Dedifferentiated amniotic fluid mesenchymal stem cell (primary cell): ENCODE data around the gene PAOX.

Experiments used
- DNase-seq: peaks from one replicate; pipeline ENCODE4 v3.0.0-alpha.2; 2016; ENCODE audit errors: extremely low spot score

The PAOX gene

GRCh38 chr10:133439517-133440461 lies 60.7 kb downstream of the PAOX start:
- DNase-seq: no peak

GRCh38 chr10:133440633-133441285 lies 61.7 kb downstream of the PAOX start:
- DNase-seq: no peak
